GM12892 (cell line): ENCODE measurements around the gene GAL3ST2.

Experiments
- POLR2A ChIP-seq: IDR thresholded peaks from 2 replicates; pipeline ENCODE4 v1.6.1; 2011; ENCODE audit warnings: low read depth, low read length, control low read depth
- POLR2AphosphoS5 ChIP-seq: IDR thresholded peaks from 2 replicates; pipeline ENCODE4 v1.6.1; 2011; ENCODE audit warnings: low read depth, low read length, control low read depth
- TAF1 ChIP-seq: IDR thresholded peaks from 2 replicates; pipeline ENCODE4 v1.6.1; 2011; ENCODE audit warnings: low read depth, mild to moderate bottlenecking, control low read depth, low read length, borderline replicate concordance

- TF ChIP-seq POLR2AphosphoS5 (no peak), POLR2A (no peak), TAF1 (no peak)
These were observed 67.6 kb downstream of the GAL3ST2 start for GRCh38 chr2:241844066-241844728.
